Calu3 (cell line): ENCODE data around the gene SLX9. TPM values are rescaled to one million over a fixed set of nuclear protein-coding genes. Genes with fewer than 3 reads are reported as not detected.

Source experiments
- BruUV-seq: library from RNA; stranded (reverse); fragments of 400-500 nt; replicated peaks from 2 replicates; lab custom pipeline; 2021; lab: Mats Ljungman, UMichigan
- CTCF ChIA-PET: fragments of 300-600 bp; sonication (Branson Sonifier 250); formaldehyde crosslinking; loops from one replicate; lab custom pipeline; 2022; ENCODE audit warnings: antibody characterized with exemption; lab: Charles Lee
- DNase-seq: peaks from one replicate; pipeline ENCODE4 v3.0.0; 2022
- H3K27ac Mint-ChIP-seq: one replicate; pipeline ENCODE4 v1.8.0; 2022; ENCODE audit warnings: mixed read lengths; ENCODE audit not compliant: unreplicated experiment
- H3K27me3 Mint-ChIP-seq: one replicate; pipeline ENCODE4 v1.8.0; 2022; ENCODE audit warnings: mixed read lengths; ENCODE audit not compliant: unreplicated experiment
- H3K36me3 Mint-ChIP-seq: one replicate; pipeline ENCODE4 v1.8.0; 2022; ENCODE audit warnings: mild to moderate bottlenecking, moderate library complexity, mixed read lengths; ENCODE audit not compliant: insufficient read depth, unreplicated experiment
- H3K4me1 Mint-ChIP-seq: one replicate; pipeline ENCODE4 v1.8.0; 2022; ENCODE audit warnings: mild to moderate bottlenecking, low read depth, mixed read lengths; ENCODE audit not compliant: unreplicated experiment
- H3K4me3 Mint-ChIP-seq: one replicate; pipeline ENCODE4 v1.8.0; 2022; ENCODE audit warnings: mild to moderate bottlenecking, low read depth, moderate library complexity, mixed read lengths; ENCODE audit not compliant: unreplicated experiment
- H3K9me3 Mint-ChIP-seq: one replicate; pipeline ENCODE4 v1.8.0; 2022; ENCODE audit warnings: low read depth, mixed read lengths; ENCODE audit not compliant: unreplicated experiment
- intact Hi-C: fragments of 100-400 bp; cut with micrococcal nuclease; formaldehyde crosslinking; loops from one replicate; pipeline ENCODE4 v1.10.0; 2022; ENCODE audit not compliant: unreplicated experiment
- total RNA-seq: library from RNA; stranded (reverse); gene quantifications from 2 replicates; pipeline ENCODE4 v1.2.3, GENCODE V29; 2022
- TF ChIP-seq, protein P1 (sequence below): fragments of 200-600 bp; IDR thresholded peaks from one replicate; pipeline ENCODE4 v1.8.0; 2022; ENCODE audit warnings: antibody characterized with exemption; ENCODE audit not compliant: unreplicated experiment

Gene SLX9
- total RNA-seq, 1 experiment from 2014 or later, result 24.6 TPM

DNA sequence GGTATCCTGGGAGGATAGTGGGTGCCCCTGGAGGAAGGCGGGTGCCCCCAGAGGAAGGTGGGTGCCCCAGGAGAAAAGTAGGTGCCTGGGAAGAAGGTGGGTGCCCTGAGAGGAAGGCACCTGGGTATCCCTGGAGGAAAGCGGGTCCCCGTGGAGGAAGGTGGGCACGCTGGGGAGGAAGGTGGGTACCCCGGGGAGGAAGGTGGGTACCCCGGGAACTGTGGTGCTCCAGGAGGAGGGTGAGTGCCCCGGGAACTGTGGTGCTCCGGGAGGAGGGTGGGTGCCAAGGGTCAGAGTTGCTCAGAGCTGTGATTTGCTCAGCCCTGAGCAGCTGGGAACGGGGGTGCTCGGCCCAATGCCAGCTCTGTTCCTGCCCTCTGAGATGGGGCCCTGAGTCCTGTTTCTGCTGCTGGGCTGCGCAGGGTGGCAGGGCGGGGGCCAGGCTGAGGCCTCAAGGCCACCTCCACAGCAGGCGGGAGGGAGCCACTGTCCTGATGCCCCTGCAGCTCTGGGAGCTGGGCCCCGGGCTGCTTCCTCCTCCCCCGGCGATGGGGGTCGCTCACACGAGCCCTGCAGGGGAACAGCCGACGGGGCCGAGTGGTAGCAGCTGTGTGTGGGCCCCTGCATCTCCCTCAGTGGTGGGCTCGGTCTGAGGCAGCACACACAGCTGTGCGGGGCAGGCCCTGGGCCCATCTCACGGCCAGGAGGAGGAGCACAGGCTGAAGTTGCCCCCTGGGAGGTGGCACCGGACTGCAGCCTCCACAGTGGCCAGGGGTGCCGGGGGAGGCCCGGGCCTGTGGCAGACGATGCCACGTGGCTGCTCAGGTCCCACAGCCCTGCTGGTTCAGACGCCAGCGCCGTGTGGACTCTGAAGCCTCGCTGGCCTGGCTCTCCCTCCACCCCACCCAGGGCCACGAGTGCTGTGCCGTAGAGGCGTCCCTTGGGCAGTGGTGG is 57.4 kb downstream of the SLX9 start:
- Mint-ChIP-seq H3K9me3 (no peaks in the 10 kb centered on the region), H3K27me3 (peaks cover 29% of the 10 kb centered on the region), H3K36me3 (no peaks in the 10 kb centered on the region), H3K4me3 (no peak overlapping the region), H3K27ac (no peak overlapping the region), H3K4me1 (no peaks in the 10 kb centered on the region)
- BruUV-seq, result no TSS peak
- no peak for DNase-seq
- CTCF ChIA-PET, result no interaction called here
- intact Hi-C loops, result no loop called here
- TF ChIP-seq, protein P1, sequence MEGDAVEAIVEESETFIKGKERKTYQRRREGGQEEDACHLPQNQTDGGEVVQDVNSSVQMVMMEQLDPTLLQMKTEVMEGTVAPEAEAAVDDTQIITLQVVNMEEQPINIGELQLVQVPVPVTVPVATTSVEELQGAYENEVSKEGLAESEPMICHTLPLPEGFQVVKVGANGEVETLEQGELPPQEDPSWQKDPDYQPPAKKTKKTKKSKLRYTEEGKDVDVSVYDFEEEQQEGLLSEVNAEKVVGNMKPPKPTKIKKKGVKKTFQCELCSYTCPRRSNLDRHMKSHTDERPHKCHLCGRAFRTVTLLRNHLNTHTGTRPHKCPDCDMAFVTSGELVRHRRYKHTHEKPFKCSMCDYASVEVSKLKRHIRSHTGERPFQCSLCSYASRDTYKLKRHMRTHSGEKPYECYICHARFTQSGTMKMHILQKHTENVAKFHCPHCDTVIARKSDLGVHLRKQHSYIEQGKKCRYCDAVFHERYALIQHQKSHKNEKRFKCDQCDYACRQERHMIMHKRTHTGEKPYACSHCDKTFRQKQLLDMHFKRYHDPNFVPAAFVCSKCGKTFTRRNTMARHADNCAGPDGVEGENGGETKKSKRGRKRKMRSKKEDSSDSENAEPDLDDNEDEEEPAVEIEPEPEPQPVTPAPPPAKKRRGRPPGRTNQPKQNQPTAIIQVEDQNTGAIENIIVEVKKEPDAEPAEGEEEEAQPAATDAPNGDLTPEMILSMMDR, result no peak

DNA sequence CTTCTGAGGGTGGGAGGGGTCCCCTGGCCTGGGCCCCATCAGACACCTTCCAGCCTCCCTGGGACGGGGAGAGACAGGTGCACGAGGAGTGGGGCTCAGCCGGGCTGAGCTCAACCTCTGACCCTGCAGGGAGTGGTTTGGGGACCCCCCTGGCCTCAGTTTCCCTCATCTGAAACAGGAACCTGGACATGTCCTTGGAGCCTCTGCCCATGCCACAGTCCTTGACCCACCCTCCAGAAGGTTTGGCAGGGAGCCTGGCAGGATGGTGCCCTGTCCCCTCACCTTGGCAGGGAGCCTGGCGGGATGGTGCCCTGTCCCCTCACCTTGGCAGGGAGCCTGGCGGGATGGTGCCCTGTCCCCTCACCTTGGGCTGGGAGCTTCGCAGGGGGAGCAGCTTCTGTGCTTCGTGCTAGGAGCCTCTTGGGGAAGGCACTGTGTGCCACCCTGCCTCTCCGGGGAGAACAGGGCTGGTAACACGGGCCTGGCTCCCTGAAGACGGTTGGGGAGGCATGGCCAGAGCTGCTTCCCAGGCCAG is 58.3 kb downstream of the SLX9 start:
- intact Hi-C loops, result no loop called here
- peaks cover 29% of the 10 kb centered on the region for H3K27me3 Mint-ChIP-seq
- no peaks in the 10 kb centered on the region for H3K4me1 Mint-ChIP-seq
- H3K4me3 Mint-ChIP-seq, result no peak overlapping the region
- H3K27ac Mint-ChIP-seq, result no peak overlapping the region
- BruUV-seq, result no TSS peak
- TF ChIP-seq, protein P1, result no peak
- no peaks in the 10 kb centered on the region for H3K36me3 Mint-ChIP-seq
- CTCF ChIA-PET, result no interaction called here
- DNase-seq, result no peak
- H3K9me3 Mint-ChIP-seq, result no peaks in the 10 kb centered on the region

DNA sequence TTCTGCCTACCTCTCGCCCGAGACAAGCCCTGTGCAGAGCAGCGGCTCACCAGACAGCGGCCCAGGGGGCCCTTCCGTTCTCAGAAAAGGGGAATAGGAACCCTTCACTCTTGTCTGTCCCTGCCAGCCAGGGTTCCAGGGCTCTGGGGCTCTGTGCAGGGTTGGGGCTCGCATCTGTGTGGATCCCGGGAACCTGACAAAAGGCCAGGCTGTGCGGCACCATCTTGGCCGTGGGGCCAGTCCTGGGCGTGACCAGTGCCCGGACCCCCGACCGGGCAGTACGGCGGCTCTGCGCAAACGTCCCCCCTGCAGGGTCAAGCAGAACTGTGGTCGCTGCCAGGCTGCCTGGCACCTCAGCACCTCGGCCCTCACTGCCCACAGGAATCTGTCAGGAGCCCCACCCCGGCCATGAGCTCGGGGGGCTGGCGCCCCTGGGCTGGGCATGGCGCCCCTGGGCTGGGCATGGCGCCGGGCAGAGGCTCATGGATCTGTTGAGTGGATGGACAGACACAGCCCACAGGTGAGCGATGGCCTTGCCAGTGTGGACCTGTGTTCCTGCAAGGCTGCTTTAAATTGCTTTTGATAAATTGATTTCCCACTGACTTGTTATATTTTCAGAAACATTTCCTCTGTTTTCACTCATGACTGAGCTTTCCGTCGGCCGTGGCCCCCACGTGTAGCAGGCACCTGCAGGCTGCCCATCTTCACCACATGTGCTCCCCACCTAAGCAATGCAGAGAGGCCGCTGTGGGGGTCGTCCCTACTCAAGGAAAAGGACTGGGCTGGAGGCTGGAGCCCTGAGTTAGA is 59.0 kb downstream of the SLX9 start:
- Mint-ChIP-seq H3K4me3 (no peak overlapping the region), H3K4me1 (no peaks in the 10 kb centered on the region), H3K27ac (no peak overlapping the region), H3K9me3 (no peaks in the 10 kb centered on the region), H3K27me3 (peaks cover 29% of the 10 kb centered on the region), H3K36me3 (no peaks in the 10 kb centered on the region)
- TF ChIP-seq, protein P1, result no peak
- no TSS peak for BruUV-seq
- CTCF ChIA-PET, result no interaction called here
- DNase-seq, result no peak
- intact Hi-C loops, result no loop called here

DNA sequence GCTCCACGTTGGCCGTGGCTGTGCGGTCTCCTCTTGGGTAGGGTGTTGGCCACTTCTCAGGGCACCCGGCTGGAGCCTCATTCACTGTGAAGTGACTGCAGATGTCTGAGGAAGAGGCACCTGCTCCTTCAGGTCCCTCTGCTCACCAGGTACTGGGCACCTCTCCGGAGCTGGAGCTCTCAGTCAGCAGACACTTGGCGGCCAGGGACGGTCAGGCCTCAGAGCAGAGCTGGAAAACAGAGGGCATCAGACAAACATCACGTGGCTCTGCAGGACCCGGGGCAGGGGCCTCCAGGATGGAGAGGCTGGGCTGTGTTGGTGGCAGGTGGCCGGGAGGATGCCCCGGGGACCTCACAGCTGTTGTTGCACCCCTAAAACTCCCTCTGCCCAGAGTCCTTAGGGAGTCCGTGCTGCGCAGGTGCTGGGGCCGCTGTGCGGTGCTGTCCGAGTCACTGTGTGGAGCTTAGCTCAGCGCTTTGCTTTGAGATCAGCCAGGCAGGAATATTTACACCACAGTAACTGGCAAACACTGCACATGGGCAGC is 59.7 kb downstream of the SLX9 start:
- CTCF ChIA-PET, result no interaction called here
- H3K9me3 Mint-ChIP-seq, result no peaks in the 10 kb centered on the region
- H3K4me3 Mint-ChIP-seq, result no peak overlapping the region
- intact Hi-C loops, result no loop called here
- no peak for DNase-seq
- H3K36me3 Mint-ChIP-seq, result no peaks in the 10 kb centered on the region
- TF ChIP-seq, protein P1, result no peak
- BruUV-seq, result no TSS peak
- no peak overlapping the region for H3K27ac Mint-ChIP-seq
- peaks cover 29% of the 10 kb centered on the region for H3K27me3 Mint-ChIP-seq
- H3K4me1 Mint-ChIP-seq, result no peaks in the 10 kb centered on the region
